GM23338 (cell line): Measurements from ENCODE around the gene DHX36. TPM values are rescaled to one million over a fixed set of nuclear protein-coding genes. Genes with fewer than 3 reads are reported as not detected.

ENCODE experiments used
- ATAC-seq: fragments of 200-7000 bp; cut with Tn5 transposase; 3 replicates; pipeline ENCODE4 v1.9.1; 2020
- DNase-seq: peaks from one replicate; pipeline ENCODE4 v3.0.0-alpha.2; 2015; ENCODE audit warnings: low spot score
- H2AFZ ChIP-seq: fragments of 200-600 bp; sonication (generic); 2 replicates; pipeline ENCODE4 v1.8.0; 2016; ENCODE audit warnings: antibody characterized with exemption, mild to moderate bottlenecking, moderate library complexity
- H3F3A ChIP-seq: fragments of 200-600 bp; sonication (generic); replicated peaks from 2 replicates; pipeline ENCODE4 v1.8.0; 2017; ENCODE audit warnings: antibody characterized with exemption, mixed run types, low read depth
- H3K27ac ChIP-seq: fragments of 200-600 bp; sonication (generic); 2 replicates; pipeline ENCODE4 v1.6.1; 2016; ENCODE audit warnings: low read depth
- H3K27me3 ChIP-seq: fragments of 200-600 bp; sonication (generic); 2 replicates; pipeline ENCODE4 v1.8.0; 2016; ENCODE audit warnings: mild to moderate bottlenecking, mixed run types, moderate library complexity; ENCODE audit not compliant: insufficient read depth
- H3K36me3 ChIP-seq: fragments of 200-600 bp; sonication (generic); 2 replicates; pipeline ENCODE4 v1.8.0; 2016; ENCODE audit warnings: mild to moderate bottlenecking; ENCODE audit not compliant: insufficient read depth
- H3K4me1 ChIP-seq: fragments of 200-600 bp; sonication (generic); 2 replicates; pipeline ENCODE4 v1.8.0; 2016; ENCODE audit warnings: mild to moderate bottlenecking, moderate library complexity; ENCODE audit not compliant: insufficient read depth
- H3K4me2 ChIP-seq: fragments of 200-600 bp; sonication (generic); 2 replicates; pipeline ENCODE4 v1.7.1; 2017; ENCODE audit warnings: mixed run types
- H3K4me3 ChIP-seq: fragments of 200-600 bp; sonication (generic); 2 replicates; pipeline ENCODE4 v1.6.1; 2016; ENCODE audit warnings: mixed run types
- H3K79me2 ChIP-seq: fragments of 200-600 bp; sonication (generic); replicated peaks from 2 replicates; pipeline ENCODE4 v1.8.0; 2017; ENCODE audit warnings: mild to moderate bottlenecking; ENCODE audit not compliant: insufficient read depth
- H3K9me2 ChIP-seq: fragments of 200-600 bp; sonication (generic); 2 replicates; pipeline ENCODE4 v1.8.0; 2017; ENCODE audit not compliant: insufficient read depth
- H4K20me1 ChIP-seq: fragments of 200-600 bp; sonication (generic); replicated peaks from 2 replicates; pipeline ENCODE4 v1.8.0; 2017; ENCODE audit warnings: mild to moderate bottlenecking; ENCODE audit not compliant: insufficient read depth
- H3K27ac Mint-ChIP-seq: 2 replicates; pipeline ENCODE4 v1.8.0; 2020; ENCODE audit warnings: inconsistent platforms, mild to moderate bottlenecking, moderate library complexity, mixed read lengths
- H3K27me3 Mint-ChIP-seq: 3 replicates; pipeline ENCODE4 v1.8.0; 2022; ENCODE audit warnings: low read depth, mild to moderate bottlenecking, moderate library complexity, mixed read lengths, inconsistent platforms; ENCODE audit not compliant: insufficient read depth, poor library complexity
- H3K36me3 Mint-ChIP-seq: 3 replicates; pipeline ENCODE4 v1.8.0; 2021; ENCODE audit warnings: low read depth, mild to moderate bottlenecking, inconsistent platforms, moderate library complexity, mixed read lengths
- H3K4me1 Mint-ChIP-seq: 3 replicates; pipeline ENCODE4 v1.8.0; 2020; ENCODE audit warnings: mild to moderate bottlenecking, inconsistent platforms, mixed read lengths
- H3K4me3 Mint-ChIP-seq: 3 replicates; pipeline ENCODE4 v1.8.0; 2021; ENCODE audit warnings: moderate library complexity, mild to moderate bottlenecking, inconsistent platforms, mixed read lengths
- H3K9me3 Mint-ChIP-seq: 3 replicates; pipeline ENCODE4 v1.8.0; 2020; ENCODE audit warnings: moderate library complexity, mild to moderate bottlenecking, inconsistent platforms, mixed read lengths
- CREB1 ChIP-seq: fragments of 250-450 bp; sonication (Bioruptor Pico); IDR thresholded peaks from 2 replicates; pipeline ENCODE4 v1.5.0; 2020; ENCODE audit warnings: low read depth, mild to moderate bottlenecking, moderate library complexity
- CTCF ChIP-seq, 2 experiments: fragments of 200-600 bp in 1 of 2; sonication (generic) in 1 of 2; conservative IDR thresholded peaks; 2 replicates each; pipeline versions ENCODE4 v1.5.1 to v1.6.1; 2016 to 2017; ENCODE audit warnings: antibody characterized with exemption in 2 of 2, low read depth in 2 of 2, mild to moderate bottlenecking in 2 of 2, moderate library complexity in 1 of 2
- ETS1 ChIP-seq: IDR thresholded peaks from 2 replicates; pipeline ENCODE4 v1.6.1; 2016; ENCODE audit warnings: antibody characterized with exemption
- EZH2 ChIP-seq: fragments of 200-600 bp; sonication (generic); IDR thresholded peaks from one replicate; pipeline ENCODE4 v1.8.0; 2017; ENCODE audit warnings: antibody characterized with exemption, mild to moderate bottlenecking, low read depth; ENCODE audit not compliant: unreplicated experiment
- EZH2phosphoT487 ChIP-seq: fragments of 200-600 bp; sonication (generic); IDR thresholded peaks from one replicate; pipeline ENCODE4 v1.8.1; 2018; ENCODE audit warnings: antibody characterized with exemption; ENCODE audit not compliant: unreplicated experiment
- JUNB ChIP-seq: IDR thresholded peaks from one replicate; pipeline ENCODE4 v1.6.1; 2016; ENCODE audit warnings: antibody characterized with exemption; ENCODE audit not compliant: unreplicated experiment
- NANOG ChIP-seq: IDR thresholded peaks from 2 replicates; pipeline ENCODE4 v1.6.1; 2016; ENCODE audit warnings: antibody characterized with exemption, borderline replicate concordance
- POLR2AphosphoS5 ChIP-seq: IDR thresholded peaks from 2 replicates; pipeline ENCODE4 v1.6.1; 2016; ENCODE audit warnings: antibody characterized with exemption, low read depth
- REST ChIP-seq: IDR thresholded peaks from one replicate; pipeline ENCODE4 v1.6.1; 2018; ENCODE audit warnings: antibody characterized with exemption; ENCODE audit not compliant: unreplicated experiment
- STAT1 ChIP-seq: IDR thresholded peaks from one replicate; pipeline ENCODE4 v1.6.1; 2016; ENCODE audit warnings: antibody characterized with exemption; ENCODE audit not compliant: unreplicated experiment
- ZNF114 ChIP-seq: fragments of 250-450 bp; sonication (Bioruptor Pico); IDR thresholded peaks from 2 replicates; pipeline ENCODE4 v1.5.0; 2020; ENCODE audit warnings: mild to moderate bottlenecking, moderate library complexity
- ZNF331 ChIP-seq: fragments of 250-450 bp; sonication (Bioruptor Pico); IDR thresholded peaks from 2 replicates; pipeline ENCODE4 v1.5.0; 2020; ENCODE audit warnings: low read depth, mild to moderate bottlenecking, moderate library complexity
- ZNF462 ChIP-seq: fragments of 250-450 bp; sonication (Bioruptor Pico); IDR thresholded peaks from 2 replicates; pipeline ENCODE4 v1.5.0; 2020; ENCODE audit warnings: mild to moderate bottlenecking, moderate library complexity
- polyA plus RNA-seq: library from polyadenylated mRNA; unstranded; fragments of >200 nt; fragmentation: Nextera tagmentation; extraction: Ambion mirVana; gene quantifications from 2 replicates; pipeline ENCODE4 v1.2.1, GENCODE V29; 2016
- total RNA-seq: library from RNA; depleted of rRNA; stranded (reverse); fragments of >200 nt; shearing (Covaris generic); gene quantifications from 2 replicates; pipeline ENCODE4 v1.2.3, GENCODE V29; 2014

Gene DHX36
- total and polyA plus RNA-seq, 2 experiments from 2014 or later, result 103 to 110 TPM

GRCh38 chr3:154285221-154285620 is 39.1 kb downstream of the DHX36 start:
- Histone ChIP-seq H3K4me1 (no peaks in the 10 kb centered on the region), H3K4me3 (no peak overlapping the region), H3K79me2 (no peaks in the 10 kb centered on the region; the same call in 1 of the 2 replicates), H2AFZ (no peak overlapping the region), H3K27me3 (no peaks in the 10 kb centered on the region), H3K4me2 (no peak overlapping the region), H3K36me3 (peaks cover 81% of the 10 kb centered on the region), H4K20me1 (no peaks in the 10 kb centered on the region), H3K9me2 (no peaks in the 10 kb centered on the region), H3K27ac (no peak overlapping the region), H3F3A (no peaks in the 10 kb centered on the region)
- Mint-ChIP-seq H3K4me3 (no peak overlapping the region), H3K4me1 (no peaks in the 10 kb centered on the region), H3K27ac (no peak overlapping the region), H3K27me3 (peaks cover 3% of the 10 kb centered on the region), H3K36me3 (peaks cover 87% of the 10 kb centered on the region), H3K9me3 (no peaks in the 10 kb centered on the region)
- TF ChIP-seq CREB1 (CRISPR knock-in tag) (no peak), JUNB (no peak), ZNF331 (CRISPR knock-in tag) (no peak), EZH2 (no peak), POLR2AphosphoS5 (no peak), REST (no peak), ZNF114 (CRISPR knock-in tag) (no peak), ETS1 (no peak), EZH2phosphoT487 (no peak), ZNF462 (no peak), STAT1 (no peak), NANOG (no peak), CTCF (conservative IDR thresholded peaks at IDR 0.05; ENCODE audit: low read depth in 2 of 2) (no peak)
- ATAC-seq (no peak), DNase-seq (no peak)
